ENCODE measurements around the gene RORC.

RORC gene

GRCh38 chr1:151864411-151864810, 32.8 kb upstream of the RORC start:
- TF ChIP-seq, protein P1, sequence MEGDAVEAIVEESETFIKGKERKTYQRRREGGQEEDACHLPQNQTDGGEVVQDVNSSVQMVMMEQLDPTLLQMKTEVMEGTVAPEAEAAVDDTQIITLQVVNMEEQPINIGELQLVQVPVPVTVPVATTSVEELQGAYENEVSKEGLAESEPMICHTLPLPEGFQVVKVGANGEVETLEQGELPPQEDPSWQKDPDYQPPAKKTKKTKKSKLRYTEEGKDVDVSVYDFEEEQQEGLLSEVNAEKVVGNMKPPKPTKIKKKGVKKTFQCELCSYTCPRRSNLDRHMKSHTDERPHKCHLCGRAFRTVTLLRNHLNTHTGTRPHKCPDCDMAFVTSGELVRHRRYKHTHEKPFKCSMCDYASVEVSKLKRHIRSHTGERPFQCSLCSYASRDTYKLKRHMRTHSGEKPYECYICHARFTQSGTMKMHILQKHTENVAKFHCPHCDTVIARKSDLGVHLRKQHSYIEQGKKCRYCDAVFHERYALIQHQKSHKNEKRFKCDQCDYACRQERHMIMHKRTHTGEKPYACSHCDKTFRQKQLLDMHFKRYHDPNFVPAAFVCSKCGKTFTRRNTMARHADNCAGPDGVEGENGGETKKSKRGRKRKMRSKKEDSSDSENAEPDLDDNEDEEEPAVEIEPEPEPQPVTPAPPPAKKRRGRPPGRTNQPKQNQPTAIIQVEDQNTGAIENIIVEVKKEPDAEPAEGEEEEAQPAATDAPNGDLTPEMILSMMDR (IDR thresholded peaks at IDR 0.05; ENCODE audit: control insufficient read depth, extremely low read depth, insufficient read depth) = no peak
- no peak for DNase-seq (ENCODE audit: low read depth)
- H3K4me3 ChIP-seq (ENCODE audit: low read depth, low read length) = no peak overlapping the region

DNA sequence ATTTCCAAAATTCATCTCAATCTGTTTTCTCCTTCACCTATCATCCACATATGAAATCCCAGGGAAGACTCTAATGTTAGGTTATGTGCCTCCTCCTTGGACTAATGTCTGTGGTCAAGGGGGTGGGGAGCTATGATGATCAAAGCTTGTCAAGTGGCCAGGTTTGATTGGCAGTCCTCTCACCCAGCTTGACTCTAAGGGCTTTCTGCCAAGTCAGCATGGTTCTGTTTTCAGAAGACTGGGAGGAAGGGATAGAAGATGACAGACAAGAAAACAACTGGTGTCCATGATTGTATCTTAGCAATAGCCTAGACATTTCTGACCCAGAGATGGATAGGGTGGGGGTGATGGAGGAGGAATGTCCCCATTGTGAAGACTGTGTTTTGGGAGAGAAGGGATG, 31.0 kb upstream of the RORC start:
- H3K4me3 ChIP-seq (ENCODE audit: low read depth, low read length) = no peak overlapping the region
- TF ChIP-seq, protein P1 (IDR thresholded peaks at IDR 0.05; ENCODE audit: control insufficient read depth, extremely low read depth, insufficient read depth) = no peak
- DNase-seq (ENCODE audit: low read depth) = no peak

DNA sequence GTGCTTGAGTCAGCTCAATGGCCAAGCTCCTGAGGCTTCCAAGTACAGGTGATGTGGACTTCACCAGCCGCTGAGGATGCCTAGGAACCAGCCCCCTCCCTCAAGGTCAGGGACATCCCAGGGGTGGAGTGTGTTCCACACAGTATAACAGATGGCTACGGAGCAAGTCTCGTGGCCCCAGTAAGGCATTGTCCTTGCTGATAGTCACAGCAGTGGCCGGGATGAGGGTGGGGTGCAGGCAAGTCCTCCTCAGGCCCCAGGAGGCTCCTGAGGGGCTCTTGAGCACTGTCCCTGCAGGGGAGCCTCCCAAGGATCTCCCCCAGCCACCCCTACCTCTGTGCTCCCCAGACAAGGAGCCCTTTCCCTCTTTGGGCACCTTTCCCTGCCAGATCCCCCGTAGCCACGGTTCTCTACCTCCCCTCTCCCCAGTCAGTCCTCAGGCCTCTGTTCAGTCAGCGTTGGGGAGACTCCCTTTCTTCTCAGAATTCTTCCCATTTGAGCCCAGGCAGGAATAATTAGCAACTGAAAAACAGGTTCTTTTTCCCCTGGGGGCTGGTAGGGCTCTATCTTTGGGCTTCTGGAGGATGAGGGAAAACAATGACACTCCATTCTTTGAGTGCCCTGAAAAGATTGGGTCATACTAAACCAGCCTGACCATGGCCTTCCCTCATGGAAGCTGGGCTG, 29.0 kb upstream of the RORC start:
- DNase-seq (ENCODE audit: low read depth) = no peak
- TF ChIP-seq, protein P1 (IDR thresholded peaks at IDR 0.05; ENCODE audit: control insufficient read depth, extremely low read depth, insufficient read depth) = no peak
- H3K4me3 ChIP-seq (ENCODE audit: low read depth, low read length) = no peak overlapping the region

DNA sequence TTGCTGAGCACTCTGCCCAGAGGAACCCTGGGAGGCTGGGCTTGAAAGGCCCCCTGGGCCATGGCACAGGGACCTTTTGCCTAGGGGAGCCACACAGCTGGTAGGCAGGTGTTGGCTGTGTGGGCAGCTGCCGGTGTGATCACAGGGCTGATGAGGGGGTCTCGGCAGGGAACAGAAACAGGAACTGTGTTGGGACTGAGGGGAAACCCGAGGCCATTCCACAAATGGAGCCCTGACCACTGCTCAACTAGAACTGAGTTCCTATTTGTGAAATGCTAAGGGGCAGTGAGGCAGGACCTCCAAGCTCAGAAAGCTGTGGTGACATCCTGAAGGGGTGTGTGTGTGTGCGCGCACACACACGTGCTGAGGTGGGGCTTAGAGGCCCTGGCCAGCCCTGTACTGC, 28.3 kb upstream of the RORC start:
- no peak for DNase-seq (ENCODE audit: low read depth)
- TF ChIP-seq, protein P1 (IDR thresholded peaks at IDR 0.05; ENCODE audit: control insufficient read depth, extremely low read depth, insufficient read depth) = no peak
- no peak overlapping the region for H3K4me3 ChIP-seq (ENCODE audit: low read depth, low read length)

- DNase-seq (ENCODE audit: low read depth) = no peak
- H3K4me3 ChIP-seq (ENCODE audit: low read depth, low read length) = no peak overlapping the region
- TF ChIP-seq, protein P1 (IDR thresholded peaks at IDR 0.05; ENCODE audit: control insufficient read depth, extremely low read depth, insufficient read depth) = no peak
Measured at GRCh38 chr1:151858886-151859665, 27.5 kb upstream of the RORC start.

DNA sequence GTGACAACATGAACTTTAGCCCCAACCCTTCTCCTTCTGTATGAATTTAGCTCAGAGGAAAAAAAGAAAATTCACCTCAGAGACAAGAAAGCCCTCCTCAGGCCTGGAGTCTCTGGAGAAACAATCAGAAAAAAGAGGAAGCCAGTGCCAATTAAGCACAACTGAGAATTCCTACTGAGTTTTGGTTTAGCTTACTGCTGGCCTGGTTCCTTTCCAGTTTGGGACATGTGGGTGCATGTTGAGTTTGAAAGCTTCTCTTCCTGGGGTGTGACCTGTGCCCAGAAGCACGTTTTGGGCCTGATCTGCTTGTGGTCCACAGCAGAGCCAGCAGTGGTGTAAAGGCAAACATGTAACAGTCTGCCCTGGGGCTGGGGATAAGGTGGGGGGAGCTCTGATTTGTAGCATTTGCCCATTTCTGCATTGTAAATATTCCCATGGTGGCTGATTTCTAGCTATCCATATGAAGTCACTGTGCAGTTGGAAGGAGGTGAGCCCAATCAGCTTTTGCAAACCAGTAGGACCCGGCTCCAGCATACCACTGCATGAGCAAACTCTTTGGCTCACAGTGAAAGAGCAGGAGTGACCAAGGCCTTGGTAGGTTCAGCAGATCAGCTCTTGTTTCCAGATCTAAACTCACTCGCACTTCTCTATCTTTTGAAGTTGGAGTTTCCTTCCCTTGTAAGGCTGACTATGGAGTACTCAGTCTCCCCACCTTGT, 26.6 kb upstream of the RORC start:
- no peak for DNase-seq (ENCODE audit: low read depth)
- TF ChIP-seq, protein P1 (IDR thresholded peaks at IDR 0.05; ENCODE audit: control insufficient read depth, extremely low read depth, insufficient read depth) = no peak
- no peak overlapping the region for H3K4me3 ChIP-seq (ENCODE audit: low read depth, low read length)
